ENCODE data around the gene S1PR1. TPM values are rescaled to one million over a fixed set of nuclear protein-coding genes. Genes with fewer than 3 reads are reported as not detected.

S1PR1 gene
- total RNA-seq, 1 experiment from 2014 or later: 15.5 TPM

GRCh38 chr1:101245246-101245927, 8.6 kb downstream of the S1PR1 start:
- no peak for DNase-seq (ENCODE audit: low read depth)

- no peak for DNase-seq (ENCODE audit: low read depth)
Observed at GRCh38 chr1:101247404-101248287, 10.8 kb downstream of the S1PR1 start.

- no peak for DNase-seq (ENCODE audit: low read depth)
Observed at GRCh38 chr1:101250222-101250621, 13.4 kb downstream of the S1PR1 start.

GRCh38 chr1:101250656-101251272, 13.9 kb downstream of the S1PR1 start:
- DNase-seq (ENCODE audit: low read depth): no peak

GRCh38 chr1:101251504-101251903, 14.7 kb downstream of the S1PR1 start:
- no peak for DNase-seq (ENCODE audit: low read depth)

- peak; percentile 51 for DNase-seq (ENCODE audit: low read depth)
Observed at GRCh38 chr1:101253976-101254674, 17.3 kb downstream of the S1PR1 start.

GRCh38 chr1:101257500-101258325, 20.9 kb downstream of the S1PR1 start:
- DNase-seq (ENCODE audit: low read depth): peak; percentile 28

GRCh38 chr1:101259744-101260148, 22.9 kb downstream of the S1PR1 start:
- DNase-seq (ENCODE audit: low read depth): peak; percentile 80

- DNase-seq (ENCODE audit: low read depth): peak; percentile 74
Observed at GRCh38 chr1:101260556-101261350, 23.9 kb downstream of the S1PR1 start.

GRCh38 chr1:101261623-101262022, 24.8 kb downstream of the S1PR1 start:
- no peak for DNase-seq (ENCODE audit: low read depth)

- no peak for DNase-seq (ENCODE audit: low read depth)
Observed at GRCh38 chr1:101262060-101262459, 25.2 kb downstream of the S1PR1 start.

- no peak for DNase-seq (ENCODE audit: low read depth)
Observed at GRCh38 chr1:101262630-101263348, 26.0 kb downstream of the S1PR1 start.

- DNase-seq (ENCODE audit: low read depth): no peak
Observed at GRCh38 chr1:101264697-101265096, 27.9 kb downstream of the S1PR1 start.

- no peak for DNase-seq (ENCODE audit: low read depth)
Observed at GRCh38 chr1:101265684-101266083, 28.9 kb downstream of the S1PR1 start.

- DNase-seq (ENCODE audit: low read depth): no peak
Observed at GRCh38 chr1:101267082-101267481, 30.3 kb downstream of the S1PR1 start.

- DNase-seq (ENCODE audit: low read depth): no peak
Observed at GRCh38 chr1:101268893-101269292, 32.1 kb downstream of the S1PR1 start.

GRCh38 chr1:101275672-101276071, 38.9 kb downstream of the S1PR1 start:
- no peak for DNase-seq (ENCODE audit: low read depth)

- DNase-seq (ENCODE audit: low read depth): no peak
Observed at GRCh38 chr1:101276818-101277217, 40.0 kb downstream of the S1PR1 start.

- DNase-seq (ENCODE audit: low read depth): no peak
Observed at GRCh38 chr1:101278238-101278637, 41.4 kb downstream of the S1PR1 start.

Data from HT1080 (cell line).